Neural cell (in vitro differentiated cells): ENCODE measurements around the gene TBC1D24.

Source experiments
- TAF1 ChIP-seq: IDR thresholded peaks from 2 replicates; pipeline ENCODE4 v1.6.1; 2012; ENCODE audit warnings: low read depth
- TF ChIP-seq, protein P1 (sequence below): fragments of 450-650 bp; IDR thresholded peaks from 2 replicates; pipeline ENCODE4 v1.5.1; 2014; ENCODE audit warnings: antibody characterized with exemption, mild to moderate bottlenecking, moderate library complexity; ENCODE audit not compliant: poor library complexity, severe bottlenecking

DNA sequence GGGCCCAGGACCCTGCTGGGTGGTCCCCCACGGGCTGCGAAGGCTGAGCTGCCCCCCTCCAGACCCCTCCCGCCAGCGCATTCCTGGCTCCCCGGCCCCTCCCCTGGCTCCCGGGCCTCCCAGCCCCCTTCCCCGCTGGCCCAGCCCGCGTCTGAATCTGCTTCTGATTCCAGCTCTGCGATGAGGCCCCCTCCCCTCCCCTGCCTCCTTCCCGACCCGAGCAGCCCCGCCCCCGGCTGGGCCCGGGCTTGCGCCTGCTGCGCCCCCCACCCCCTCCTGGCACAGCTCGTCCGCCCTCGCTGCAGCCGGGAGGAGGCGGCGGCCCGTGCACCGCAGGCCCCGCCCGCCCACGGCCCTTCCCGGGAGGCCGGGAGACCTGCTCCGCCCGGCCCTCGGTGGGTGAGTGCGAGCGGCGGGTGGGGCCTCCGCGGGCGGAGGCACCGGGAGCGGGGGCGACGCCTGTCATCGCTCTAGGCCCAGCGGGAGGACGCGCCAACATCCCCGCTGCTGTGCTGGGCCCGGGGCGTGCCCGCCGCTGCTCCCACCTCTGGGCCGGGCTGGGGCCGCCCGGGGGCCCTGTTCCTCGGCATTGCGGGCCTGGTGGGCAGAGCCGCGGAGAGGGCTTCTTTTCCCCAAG, 3.8 kb upstream of the TBC1D24 start, which contains the start of gene NTN3:
- no peak for TF ChIP-seq TAF1
- TF ChIP-seq, protein P1, sequence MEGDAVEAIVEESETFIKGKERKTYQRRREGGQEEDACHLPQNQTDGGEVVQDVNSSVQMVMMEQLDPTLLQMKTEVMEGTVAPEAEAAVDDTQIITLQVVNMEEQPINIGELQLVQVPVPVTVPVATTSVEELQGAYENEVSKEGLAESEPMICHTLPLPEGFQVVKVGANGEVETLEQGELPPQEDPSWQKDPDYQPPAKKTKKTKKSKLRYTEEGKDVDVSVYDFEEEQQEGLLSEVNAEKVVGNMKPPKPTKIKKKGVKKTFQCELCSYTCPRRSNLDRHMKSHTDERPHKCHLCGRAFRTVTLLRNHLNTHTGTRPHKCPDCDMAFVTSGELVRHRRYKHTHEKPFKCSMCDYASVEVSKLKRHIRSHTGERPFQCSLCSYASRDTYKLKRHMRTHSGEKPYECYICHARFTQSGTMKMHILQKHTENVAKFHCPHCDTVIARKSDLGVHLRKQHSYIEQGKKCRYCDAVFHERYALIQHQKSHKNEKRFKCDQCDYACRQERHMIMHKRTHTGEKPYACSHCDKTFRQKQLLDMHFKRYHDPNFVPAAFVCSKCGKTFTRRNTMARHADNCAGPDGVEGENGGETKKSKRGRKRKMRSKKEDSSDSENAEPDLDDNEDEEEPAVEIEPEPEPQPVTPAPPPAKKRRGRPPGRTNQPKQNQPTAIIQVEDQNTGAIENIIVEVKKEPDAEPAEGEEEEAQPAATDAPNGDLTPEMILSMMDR, result no peak
